Endothelial cell of umbilical vein (primary cell): ENCODE results near the gene GBF1. TPM values are rescaled to one million over a fixed set of nuclear protein-coding genes. Genes with fewer than 3 reads are reported as not detected.

ENCODE experiments used
- BruUV-seq: library from RNA; stranded (reverse); fragments of 400-500 nt; replicated peaks from 2 replicates; lab custom pipeline; 2021; lab: Mats Ljungman, UMichigan
- CTCF ChIA-PET: fragments of 300-600, 350-600 bp; sonication (Branson Sonifier 250); formaldehyde crosslinking; loops from one replicate; lab custom pipeline; 2021; ENCODE audit warnings: antibody characterized with exemption, inconsistent platforms; lab: Charles Lee
- POLR2A ChIA-PET: fragments of 300-600, 350-600 bp; sonication (Branson Sonifier 250); formaldehyde crosslinking; loops from one replicate; lab custom pipeline; 2021; ENCODE audit warnings: antibody characterized with exemption, inconsistent platforms; lab: Charles Lee
- DNase-seq: peaks from one replicate; pipeline ENCODE4 v3.0.0-alpha.2; 2011; ENCODE audit warnings: low read depth, low spot score
- FAIRE-seq: peaks from 2 replicates; lab custom pipeline; 2011; peaks lifted over from hg19 to GRCh38; lab: Jason Lieb, UNC
- H2AFZ ChIP-seq: 2 replicates; pipeline ENCODE4 v1.6.0; 2012; ENCODE audit warnings: low read depth, low read length, control low read depth, inconsistent platforms
- H3K27ac ChIP-seq: 2 replicates; pipeline ENCODE4 v1.5.1; 2011; ENCODE audit warnings: low read depth, mild to moderate bottlenecking, control low read depth, low read length, moderate library complexity; ENCODE audit not compliant: insufficient read depth
- H3K27me3 ChIP-seq, 2 experiments: 2 replicates each; pipeline versions ENCODE4 v1.6.0 to v1.6.1; 2011; ENCODE audit warnings: low read length in 2 of 2, mixed read lengths in 1 of 2; ENCODE audit not compliant: control insufficient read depth in 2 of 2, insufficient read depth in 2 of 2
- H3K36me3 ChIP-seq, 2 experiments: 2 replicates in 1 of 2; 3 replicates in 1 of 2; pipeline ENCODE4 v1.5.1; 2011; ENCODE audit warnings: low read length in 2 of 2, mild to moderate bottlenecking in 1 of 2, moderate library complexity in 1 of 2; ENCODE audit not compliant: control insufficient read depth in 2 of 2, insufficient read depth in 2 of 2; ENCODE audit errors: extremely low read depth in 1 of 2
- H3K4me1 ChIP-seq: 3 replicates; pipeline ENCODE4 v1.5.1; 2011; ENCODE audit warnings: mild to moderate bottlenecking, low read length; ENCODE audit not compliant: control insufficient read depth, insufficient read depth; ENCODE audit errors: extremely low read depth
- H3K4me2 ChIP-seq: 2 replicates; pipeline ENCODE4 v1.6.1; 2011; ENCODE audit warnings: low read length, control low read depth, mixed read lengths; ENCODE audit not compliant: insufficient read depth
- H3K4me3 ChIP-seq, 3 experiments: fragments of 200-600 bp in 1 of 3; sonication (generic), shearing (Covaris generic) in 1 of 3; replicated peaks in 1 of 3; 2 replicates each; pipeline ENCODE4 v1.5.1; 2011 to 2016; ENCODE audit warnings: control low read depth in 3 of 3, low read length in 3 of 3, mild to moderate bottlenecking in 2 of 3, inconsistent platforms in 1 of 3, low read depth in 1 of 3, moderate library complexity in 1 of 3; ENCODE audit not compliant: insufficient read depth in 1 of 3
- H3K79me2 ChIP-seq: 2 replicates; pipeline ENCODE4 v1.6.0; 2012; ENCODE audit warnings: low read length, inconsistent platforms; ENCODE audit not compliant: control insufficient read depth, insufficient read depth
- H3K9ac ChIP-seq: replicated peaks from 2 replicates; pipeline ENCODE3; 2011; ENCODE audit warnings: low read length, control low read depth; ENCODE audit not compliant: insufficient read depth; ENCODE audit errors: extremely low read depth
- H3K9me1 ChIP-seq: replicated peaks from 3 replicates; pipeline ENCODE4 v1.6.0; 2011; ENCODE audit warnings: mild to moderate bottlenecking, low read length; ENCODE audit not compliant: control insufficient read depth, insufficient read depth; ENCODE audit errors: extremely low read depth
- H3K9me3 ChIP-seq: replicated peaks from 2 replicates; pipeline ENCODE4 v1.5.1; 2012; ENCODE audit warnings: low read length, inconsistent platforms; ENCODE audit not compliant: control insufficient read depth, insufficient read depth
- H4K20me1 ChIP-seq: replicated peaks from 2 replicates; pipeline ENCODE3; 2011; ENCODE audit warnings: mild to moderate bottlenecking, low read length; ENCODE audit not compliant: control insufficient read depth, insufficient read depth; ENCODE audit errors: extremely low read depth
- EZH2 ChIP-seq: IDR thresholded peaks from 2 replicates; pipeline ENCODE4 v1.6.1; 2012; ENCODE audit warnings: borderline replicate concordance, low read depth, mild to moderate bottlenecking, moderate library complexity, low read length, inconsistent platforms; ENCODE audit not compliant: severe bottlenecking
- FOS ChIP-seq: IDR thresholded peaks from 2 replicates; pipeline ENCODE4 v1.6.1; 2011; ENCODE audit warnings: mild to moderate bottlenecking, low read length, moderate library complexity, borderline replicate concordance; ENCODE audit not compliant: insufficient read depth
- GATA2 ChIP-seq: IDR thresholded peaks from 2 replicates; pipeline ENCODE4 v1.7.0; 2011; ENCODE audit warnings: low read depth, mild to moderate bottlenecking, moderate library complexity, mixed read lengths, low read length; ENCODE audit not compliant: insufficient read length, insufficient read depth
- JUN ChIP-seq: IDR thresholded peaks from 2 replicates; pipeline ENCODE4 v1.6.1; 2011; ENCODE audit warnings: borderline replicate concordance, low read depth; ENCODE audit not compliant: insufficient read length, insufficient read depth
- MYC ChIP-seq: IDR thresholded peaks from one replicate; pipeline ENCODE4 v1.6.1; 2011; ENCODE audit warnings: mild to moderate bottlenecking, low read depth, low read length
- POLR2A ChIP-seq: IDR thresholded peaks from 2 replicates; pipeline ENCODE4 v1.6.1; 2012; ENCODE audit warnings: low read depth, mild to moderate bottlenecking, control low read depth, low read length
- POLR2AphosphoS5 ChIP-seq: IDR thresholded peaks from 2 replicates; pipeline ENCODE4 v1.6.1; 2012; ENCODE audit warnings: low read depth, mild to moderate bottlenecking, control low read depth, low read length, moderate library complexity; ENCODE audit not compliant: insufficient read depth
- dilution Hi-C: fragments of 300-500 bp; cut with MboI; formaldehyde crosslinking; loops from one replicate; pipeline ENCODE4 v1.15.0; 2019; ENCODE audit warnings: low sequenced_read_pairs; ENCODE audit not compliant: extremely low pct_ligation_motif_present
- intact Hi-C: fragments of 100-400 bp; cut with micrococcal nuclease; formaldehyde crosslinking; loops from one replicate; pipeline ENCODE4 v1.10.0; 2022
- polyA plus RNA-seq, 4 experiments: library from polyadenylated mRNA; depleted of rRNA in 3 of 4; stranded (reverse) in 3 of 4; unstranded in 1 of 4; fragments of >200 nt; gene quantifications; 2 replicates each; pipeline versions ENCODE4 v1.2.1 to v1.2.3, GENCODE V29; 2011 to 2012; ENCODE audit warnings: missing spikeins in 1 of 4
- total RNA-seq: library from RNA; stranded (reverse); gene quantifications from 2 replicates; pipeline ENCODE4 v1.2.3, GENCODE V29; 2021
- TF ChIP-seq, protein P1 (sequence below): IDR thresholded peaks from 2 replicates; pipeline ENCODE4 v1.6.1; 2011; ENCODE audit not compliant: insufficient read depth, insufficient read length
- TF ChIP-seq, protein P2 (sequence below), 2 donors: IDR thresholded peaks; 1 replicate in 1 of 2; 2 replicates in 1 of 2; pipeline ENCODE4 v1.5.1; 2011; ENCODE audit warnings: low read length in 2 of 2, mild to moderate bottlenecking in 2 of 2, moderate library complexity in 2 of 2, control low read depth in 1 of 2, inconsistent platforms in 1 of 2, low read depth in 1 of 2; ENCODE audit not compliant: insufficient read depth in 1 of 2; ENCODE audit errors: extremely low read depth in 1 of 2

The GBF1 gene
- total and polyA plus RNA-seq, 2 donors (not counting 3 experiments of a cell fraction or from before 2014, with no cell fraction given): 26.0 to 49.7 TPM

DNA sequence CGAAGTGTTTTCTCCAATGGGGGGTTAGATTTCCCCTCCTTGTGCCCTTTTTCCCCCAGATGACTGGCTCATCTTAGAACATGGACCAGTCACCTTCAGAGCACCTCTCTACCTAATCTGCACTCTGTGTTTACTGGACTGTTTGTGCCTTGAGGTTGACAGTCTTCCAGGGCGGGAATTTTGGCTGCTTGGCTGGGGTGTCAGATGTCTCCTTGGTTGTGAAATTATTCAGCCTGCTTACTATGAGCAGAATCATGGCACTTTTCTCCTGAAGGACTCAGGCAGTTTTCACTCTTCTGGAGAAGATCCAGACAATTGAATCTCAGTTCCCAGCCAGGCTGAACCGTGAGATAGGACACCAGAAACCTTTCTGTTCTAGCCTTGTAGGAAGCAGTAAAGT is 89.9 kb downstream of the GBF1 start:
- H3K4me2 ChIP-seq: no peak overlapping the region

DNA sequence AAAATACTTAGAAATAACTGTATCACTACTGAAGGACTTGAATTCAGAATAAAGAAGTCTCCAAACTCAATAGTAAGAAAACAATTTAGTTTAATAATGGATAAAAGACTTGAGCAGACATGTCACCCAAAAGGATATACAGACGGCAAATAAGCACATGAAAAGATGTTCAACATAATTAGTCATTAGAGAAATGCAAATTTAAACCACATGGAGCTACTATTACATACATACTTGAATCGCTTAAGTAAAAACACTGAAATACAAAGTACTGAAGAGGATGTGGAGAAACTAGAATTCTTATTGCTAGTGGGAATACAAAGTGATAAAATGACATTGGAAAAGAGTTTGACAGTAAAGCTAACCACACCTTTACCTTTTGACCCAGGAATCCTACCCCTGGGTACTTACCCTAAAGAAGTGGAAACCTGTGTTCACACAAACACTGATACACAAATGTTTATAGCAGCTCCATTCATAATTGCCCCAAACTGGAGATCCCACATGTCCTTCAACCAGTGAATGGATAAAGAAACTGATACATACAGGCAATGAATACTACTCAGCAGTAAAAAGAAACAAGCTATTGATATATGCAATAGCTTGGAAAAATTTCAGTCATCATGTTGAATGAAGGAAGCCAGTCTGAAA is 95.8 kb downstream of the GBF1 start:
- Histone ChIP-seq H3K9me3 (no peaks in the 10 kb centered on the region), H3K4me3 (no peak overlapping the region), H4K20me1 (no peaks in the 10 kb centered on the region), H3K79me2 (no peaks in the 10 kb centered on the region), H3K4me1 (peaks cover 20% of the 10 kb centered on the region), H3K4me2 (no peak overlapping the region), H3K27me3 (no peaks in the 10 kb centered on the region), H3K9me1 (no peaks in the 10 kb centered on the region), H3K27ac (no peak overlapping the region), H2AFZ (no peak overlapping the region), H3K36me3 (no peaks in the 10 kb centered on the region), H3K9ac (no peak overlapping the region)
- no TSS peak for BruUV-seq
- ChIA-PET CTCF (interaction anchor here (1.2 to 19.8 kb wide), 3 partner anchors 10 to 108 kb away, joined by 4 to 1402 read pairs (median 25); partner anchors contain the start of genes ELOVL3 and PITX3), POLR2A (no interaction called here)
- TF ChIP-seq, protein P1, sequence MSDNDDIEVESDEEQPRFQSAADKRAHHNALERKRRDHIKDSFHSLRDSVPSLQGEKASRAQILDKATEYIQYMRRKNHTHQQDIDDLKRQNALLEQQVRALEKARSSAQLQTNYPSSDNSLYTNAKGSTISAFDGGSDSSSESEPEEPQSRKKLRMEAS: no peak
- TF ChIP-seq POLR2A (no peak), FOS (no peak), GATA2 (no peak), JUN (no peak), EZH2 (no peak), MYC (no peak), POLR2AphosphoS5 (no peak)
- TF ChIP-seq, protein P2, sequence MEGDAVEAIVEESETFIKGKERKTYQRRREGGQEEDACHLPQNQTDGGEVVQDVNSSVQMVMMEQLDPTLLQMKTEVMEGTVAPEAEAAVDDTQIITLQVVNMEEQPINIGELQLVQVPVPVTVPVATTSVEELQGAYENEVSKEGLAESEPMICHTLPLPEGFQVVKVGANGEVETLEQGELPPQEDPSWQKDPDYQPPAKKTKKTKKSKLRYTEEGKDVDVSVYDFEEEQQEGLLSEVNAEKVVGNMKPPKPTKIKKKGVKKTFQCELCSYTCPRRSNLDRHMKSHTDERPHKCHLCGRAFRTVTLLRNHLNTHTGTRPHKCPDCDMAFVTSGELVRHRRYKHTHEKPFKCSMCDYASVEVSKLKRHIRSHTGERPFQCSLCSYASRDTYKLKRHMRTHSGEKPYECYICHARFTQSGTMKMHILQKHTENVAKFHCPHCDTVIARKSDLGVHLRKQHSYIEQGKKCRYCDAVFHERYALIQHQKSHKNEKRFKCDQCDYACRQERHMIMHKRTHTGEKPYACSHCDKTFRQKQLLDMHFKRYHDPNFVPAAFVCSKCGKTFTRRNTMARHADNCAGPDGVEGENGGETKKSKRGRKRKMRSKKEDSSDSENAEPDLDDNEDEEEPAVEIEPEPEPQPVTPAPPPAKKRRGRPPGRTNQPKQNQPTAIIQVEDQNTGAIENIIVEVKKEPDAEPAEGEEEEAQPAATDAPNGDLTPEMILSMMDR (IDR thresholded peaks at IDR 0.05; ENCODE audit: extremely low read depth in 1 of 2, insufficient read depth in 1 of 2, low read depth in 1 of 2, low read length in 2 of 2): no peak
- intact Hi-C loops: loop anchor here (5.0 kb wide), 1 partner anchor 94 kb away; the partner anchor contains the start of gene GBF1
- DNase-seq (no peak), FAIRE-seq (no peak)
- dilution Hi-C loops: no loop called here

More for the DNA sequence above, 89.9 kb downstream of the GBF1 start:
- H3K9me3 ChIP-seq: no peaks in the 10 kb centered on the region
- H3K4me1 ChIP-seq: no peaks in the 10 kb centered on the region
- no peak overlapping the region for H3K27ac ChIP-seq
- POLR2A ChIA-PET: no interaction called here
- no peaks in the 10 kb centered on the region for H4K20me1 ChIP-seq
- H2AFZ ChIP-seq: no peak overlapping the region
- DNase-seq (no peak), FAIRE-seq (no peak)
- H3K9me1 ChIP-seq: no peaks in the 10 kb centered on the region
- intact Hi-C loops (no loop called here), dilution Hi-C loops (no loop called here)
- H3K4me3 ChIP-seq: no peak overlapping the region
- no peaks in the 10 kb centered on the region for H3K27me3 ChIP-seq
- CTCF ChIA-PET: interaction anchor here (1.3 kb wide), 2 partner anchors 23 to 106 kb away, joined by 3 to 4 read pairs; no protein-coding TSS in a partner anchor
- no peaks in the 10 kb centered on the region for H3K36me3 ChIP-seq
- peaks cover 6% of the 10 kb centered on the region for H3K79me2 ChIP-seq
- BruUV-seq: no TSS peak
- no peak overlapping the region for H3K9ac ChIP-seq
- TF ChIP-seq POLR2AphosphoS5 (no peak), FOS (no peak)
